ENCODE data around the gene GBGT1.
"Not testable (repeated sequence)": the region's sequence is repeated elsewhere in the genome, so short reads cannot be mapped to it uniquely, and the experiment has no call there.

Gene GBGT1

DNA sequence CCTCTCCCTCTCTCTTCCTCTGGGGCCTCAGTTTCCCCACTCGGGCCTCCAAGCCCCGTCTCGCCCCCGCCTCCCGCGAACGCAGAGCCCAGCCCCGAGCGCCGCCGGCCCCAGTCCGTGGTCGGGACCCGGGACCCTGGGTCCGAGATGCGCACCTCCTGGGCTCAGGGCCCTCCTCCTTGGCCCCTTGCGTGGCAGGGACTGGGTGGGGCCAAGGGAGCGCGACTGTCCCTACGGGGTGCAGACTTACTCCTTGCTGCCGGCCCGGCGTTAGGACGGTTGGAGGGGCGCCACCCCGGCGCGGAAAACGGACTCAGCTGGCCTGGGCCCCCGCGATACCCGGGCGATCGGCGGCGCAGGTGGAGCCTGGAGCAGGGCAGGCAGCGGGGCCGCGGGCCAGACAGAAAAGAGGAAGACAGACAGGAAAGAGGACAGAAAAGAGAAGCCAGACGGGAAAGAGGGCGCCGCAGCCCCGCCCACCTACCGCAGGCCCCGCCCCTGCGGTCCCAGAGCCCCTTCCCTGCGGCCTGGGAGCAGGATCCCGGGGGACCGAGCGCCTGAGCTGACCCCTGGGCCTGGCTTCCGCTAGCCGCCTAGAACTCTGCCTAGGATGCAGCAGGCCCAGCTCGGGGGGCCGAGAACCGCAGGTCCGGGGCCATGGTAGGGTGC, at the start of gene GBGT1:
GBGT1 (minus strand) TSS at position 411 of the 669 bp plus-strand sequence. CDS start 1,502 bp downstream, outside the sequence.
- DNase-seq = no peak

- no peak for DNase-seq
Measured at GRCh38 chr9:133210609-133211008, 46.9 kb upstream of the GBGT1 start.

DNA sequence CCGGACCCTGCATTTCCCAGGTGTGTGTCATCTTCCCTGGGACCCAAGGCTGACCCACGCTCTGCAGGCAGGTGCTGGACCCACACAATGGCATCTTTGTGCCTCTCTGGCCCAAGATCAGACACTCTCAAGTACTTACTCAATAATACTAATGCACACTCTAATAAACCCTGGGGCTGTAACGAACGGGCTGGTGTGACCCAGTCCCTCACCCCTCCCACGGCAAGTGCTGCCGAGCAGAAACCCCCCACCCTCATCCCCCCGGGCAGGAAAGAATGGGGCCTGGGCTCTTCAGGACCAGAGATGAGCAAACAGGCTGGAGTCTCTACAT, 46.5 kb upstream of the GBGT1 start:
- DNase-seq = no peak

- not testable (repeated sequence) for DNase-seq
Measured at GRCh38 chr9:133209327-133210201, 45.9 kb upstream of the GBGT1 start.

DNA sequence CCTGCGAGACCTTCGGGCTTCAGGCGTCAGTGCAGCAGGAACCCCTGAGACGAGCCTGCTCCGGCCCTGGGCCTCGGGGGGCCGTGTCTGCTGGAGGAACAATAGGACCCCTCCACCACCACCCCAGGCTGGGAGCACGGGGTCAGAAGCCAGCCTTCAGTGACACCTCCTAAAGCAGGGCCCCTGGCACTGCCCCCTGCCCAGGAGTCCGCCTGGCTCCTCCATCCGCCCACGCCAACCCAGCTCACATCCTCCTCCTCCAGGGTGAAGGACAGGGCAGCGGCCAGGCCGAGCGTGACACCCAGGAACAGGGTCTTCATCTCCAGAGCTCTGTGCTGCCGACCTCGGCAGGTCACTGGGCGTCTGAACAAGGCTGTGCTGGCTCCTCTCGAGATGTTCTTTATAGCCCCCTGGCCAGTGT, 45.2 kb upstream of the GBGT1 start, which contains the start of gene OBP2B:
OBP2B (minus strand) TSS at position 371 of the 421 bp plus-strand sequence; CDS start at position 320, 51 bp downstream.
- DNase-seq = not testable (repeated sequence)

DNA sequence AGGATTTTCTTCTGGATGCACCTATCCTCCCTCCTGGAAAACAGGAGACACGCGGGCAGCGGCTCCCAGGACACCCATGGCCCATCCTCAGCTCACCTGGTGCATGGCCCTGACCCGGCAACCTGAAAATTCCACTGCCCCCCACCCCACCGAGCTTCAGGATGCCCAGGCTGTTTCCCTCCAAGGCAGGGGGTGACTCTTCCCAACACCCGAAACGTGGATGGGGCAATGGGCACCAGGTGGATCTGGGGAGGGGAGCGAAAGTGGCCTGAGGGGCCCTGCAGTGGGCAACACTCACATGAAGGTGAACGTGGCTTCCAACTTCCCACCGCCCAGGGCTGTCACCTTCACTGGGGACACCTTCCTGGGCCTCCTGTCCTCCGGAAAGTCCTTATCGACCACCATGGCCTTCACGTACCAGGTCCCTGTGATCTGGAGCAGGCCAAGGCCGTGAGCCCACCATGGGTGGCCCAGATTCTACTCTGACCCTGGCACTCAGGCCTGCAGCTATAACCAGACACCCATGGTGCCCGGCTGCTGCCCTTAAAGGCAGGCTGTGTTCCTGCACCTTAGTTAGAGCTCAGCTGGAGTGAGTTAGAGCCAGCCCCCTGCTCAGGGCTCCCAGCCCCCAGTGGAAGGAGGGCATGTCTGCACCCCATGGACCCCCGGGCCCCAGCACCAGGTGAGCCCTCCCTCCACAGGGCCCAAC, 44.6 kb upstream of the GBGT1 start:
- DNase-seq = not testable (repeated sequence)

DNA sequence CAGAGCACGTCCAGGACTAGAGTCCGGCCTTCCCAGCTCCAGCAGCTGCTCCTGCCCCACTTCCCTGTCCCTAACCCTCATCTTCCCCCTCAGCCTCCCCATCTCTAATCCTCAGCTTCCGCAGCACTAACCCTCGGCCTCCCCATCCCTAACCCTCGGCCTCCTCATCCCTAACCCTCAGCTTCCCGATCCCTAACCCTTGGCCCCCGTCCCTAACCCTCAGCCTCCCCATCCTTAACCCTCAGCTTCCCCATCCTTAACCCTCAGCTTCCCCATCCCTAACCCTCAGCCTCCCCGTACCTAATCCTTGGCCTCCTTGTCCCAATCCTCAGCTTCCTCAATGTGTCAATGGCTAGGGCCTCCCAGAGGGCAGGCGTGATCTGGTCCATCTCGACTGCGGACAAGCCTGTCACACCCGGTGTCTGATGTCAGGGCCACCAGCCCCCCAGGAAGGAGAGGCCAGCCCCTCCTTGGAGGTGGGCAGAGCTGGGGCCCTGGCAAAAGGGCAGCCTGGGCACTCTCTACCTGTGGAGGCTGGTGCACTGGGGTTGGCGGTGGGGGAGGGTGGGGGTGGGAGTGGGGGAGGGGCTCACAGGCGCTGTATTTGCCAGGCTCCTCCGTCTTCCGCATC, 43.9 kb upstream of the GBGT1 start:
- no peak for DNase-seq

GRCh38 chr9:133207021-133207531, 43.4 kb upstream of the GBGT1 start:
- no peak for DNase-seq

DNA sequence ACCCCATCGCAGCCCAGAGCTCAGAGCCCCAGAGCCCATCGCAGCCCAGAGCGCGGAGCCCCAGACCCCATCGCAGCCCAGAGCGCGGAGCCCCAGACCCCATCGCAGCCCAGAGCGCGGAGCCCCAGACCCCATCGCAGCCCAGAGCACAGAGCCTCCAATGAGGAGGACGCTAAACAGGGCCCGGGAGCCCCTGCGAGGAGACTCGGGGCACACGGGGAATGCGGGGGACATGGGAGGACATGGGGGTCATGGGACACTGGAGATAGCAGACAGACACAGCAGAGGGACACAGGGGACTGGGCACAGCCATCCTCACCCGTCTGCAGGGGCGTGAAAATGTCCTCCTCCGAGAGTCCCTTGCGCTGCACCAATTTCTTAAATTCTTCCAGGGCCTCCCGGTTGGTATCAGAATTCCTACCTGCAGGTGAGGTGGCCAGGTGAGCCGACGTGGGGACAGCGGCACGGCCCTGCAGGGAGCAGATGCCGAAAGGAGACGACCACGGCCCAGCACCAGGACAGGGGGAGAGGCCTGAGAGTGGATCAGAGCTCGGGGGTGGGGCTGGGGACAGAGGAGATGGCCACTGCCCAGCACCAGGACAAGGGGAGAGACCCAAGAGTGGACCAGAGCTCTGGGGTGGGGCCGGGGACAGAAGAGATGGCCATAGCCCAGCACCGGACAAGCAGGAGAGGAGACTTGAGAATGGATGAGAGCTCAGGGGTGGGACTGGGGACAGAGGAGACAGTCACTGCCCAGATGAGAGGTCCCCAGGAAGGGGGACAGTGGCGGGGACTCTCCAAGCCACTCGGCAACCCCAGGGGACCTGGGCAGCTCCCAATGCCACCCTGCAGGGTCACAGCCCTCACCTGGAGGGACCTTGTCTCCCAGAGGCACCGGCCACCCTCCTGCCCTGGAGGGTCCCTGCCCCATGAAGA, 42.5 kb upstream of the GBGT1 start:
- no peak for DNase-seq

- not testable (repeated sequence) for DNase-seq
Measured at GRCh38 chr9:133205481-133205887, 41.8 kb upstream of the GBGT1 start.

- DNase-seq = no peak
Measured at GRCh38 chr9:133204993-133205336, 41.3 kb upstream of the GBGT1 start.

- no peak for DNase-seq
Measured at GRCh38 chr9:133204335-133204992, 40.8 kb upstream of the GBGT1 start.

DNA sequence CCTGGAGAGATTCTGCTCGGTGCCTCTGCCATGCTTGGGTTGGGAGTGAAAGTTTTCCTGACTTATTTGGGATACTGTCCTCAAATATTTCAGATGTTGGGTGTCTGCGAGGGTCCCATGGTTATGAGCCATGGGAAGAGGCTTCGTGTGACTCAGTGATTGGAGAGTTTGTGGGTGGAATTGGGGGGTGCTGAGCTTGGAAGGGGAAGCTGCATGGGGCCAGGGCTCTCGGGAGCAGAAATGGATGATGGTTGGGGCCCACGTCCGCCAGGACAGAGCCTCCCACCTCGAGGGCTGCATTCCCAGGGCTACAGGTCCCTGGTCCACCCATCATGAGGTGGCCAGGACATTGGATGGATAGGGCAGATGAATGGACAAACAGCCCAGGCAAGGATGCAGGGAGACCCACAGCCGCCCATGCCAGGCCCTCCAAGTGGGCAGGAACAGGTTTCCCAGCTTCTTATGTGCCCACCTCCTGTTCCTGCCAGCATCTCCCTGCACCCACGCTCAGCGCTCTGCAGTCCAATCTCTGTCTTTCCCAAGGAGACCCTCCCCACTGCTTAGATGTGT, 39.9 kb upstream of the GBGT1 start:
- DNase-seq = no peak

DNA sequence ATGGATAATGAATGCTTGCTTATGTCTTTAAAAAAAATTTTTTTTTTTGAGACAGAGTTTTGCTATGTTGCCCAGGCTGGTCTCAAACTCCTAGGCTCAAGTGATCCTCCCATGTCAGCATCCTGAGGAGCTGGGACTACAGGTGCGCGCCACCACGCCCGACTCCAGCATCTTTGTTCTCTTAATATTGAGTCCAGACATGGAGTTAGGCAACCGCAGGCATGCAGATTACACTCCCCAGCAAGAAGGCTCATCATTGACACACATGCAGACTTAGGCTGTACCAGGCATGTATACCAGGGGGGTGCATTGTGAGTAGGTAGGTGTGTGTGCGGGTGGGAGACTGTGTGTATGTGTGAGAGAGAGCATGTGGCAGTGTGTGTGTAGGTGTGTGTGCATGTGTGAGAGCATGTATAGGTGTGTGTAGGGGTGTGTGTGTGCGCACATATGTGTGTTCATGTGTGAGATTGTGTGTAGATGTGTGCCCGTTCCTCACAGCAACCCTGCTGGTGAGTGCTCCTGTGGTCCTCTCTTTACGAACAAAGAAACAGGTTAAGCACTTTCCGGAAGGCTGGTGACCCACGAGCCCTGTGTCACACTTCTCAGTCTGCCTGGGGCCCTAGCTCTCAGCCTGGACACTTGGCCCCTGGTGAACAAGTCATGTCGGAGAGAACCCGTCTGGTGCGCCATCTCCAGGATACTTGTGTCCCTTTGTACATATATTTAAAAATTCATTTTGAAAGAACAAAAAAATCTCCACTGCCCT, 39.2 kb upstream of the GBGT1 start:
- DNase-seq = no peak

DNA sequence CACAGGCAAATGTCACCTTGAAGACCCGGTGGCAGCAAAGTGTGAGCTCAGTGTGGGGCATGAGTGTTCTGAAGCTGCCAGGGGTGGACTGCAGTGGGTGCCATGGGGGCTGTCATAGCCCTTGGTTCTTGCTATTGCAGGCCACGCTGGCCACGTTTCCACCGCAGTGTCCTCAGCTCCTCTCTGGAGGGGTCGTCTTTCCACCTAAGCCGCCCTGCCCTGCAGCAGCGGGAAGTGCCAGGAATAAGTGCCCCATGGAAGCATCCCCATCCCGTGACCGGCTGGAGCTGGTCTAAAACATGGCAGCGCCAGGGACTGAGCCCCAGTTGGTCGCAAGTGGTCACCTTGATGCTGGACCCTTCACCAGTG, 38.4 kb upstream of the GBGT1 start:
- DNase-seq = no peak

DNA sequence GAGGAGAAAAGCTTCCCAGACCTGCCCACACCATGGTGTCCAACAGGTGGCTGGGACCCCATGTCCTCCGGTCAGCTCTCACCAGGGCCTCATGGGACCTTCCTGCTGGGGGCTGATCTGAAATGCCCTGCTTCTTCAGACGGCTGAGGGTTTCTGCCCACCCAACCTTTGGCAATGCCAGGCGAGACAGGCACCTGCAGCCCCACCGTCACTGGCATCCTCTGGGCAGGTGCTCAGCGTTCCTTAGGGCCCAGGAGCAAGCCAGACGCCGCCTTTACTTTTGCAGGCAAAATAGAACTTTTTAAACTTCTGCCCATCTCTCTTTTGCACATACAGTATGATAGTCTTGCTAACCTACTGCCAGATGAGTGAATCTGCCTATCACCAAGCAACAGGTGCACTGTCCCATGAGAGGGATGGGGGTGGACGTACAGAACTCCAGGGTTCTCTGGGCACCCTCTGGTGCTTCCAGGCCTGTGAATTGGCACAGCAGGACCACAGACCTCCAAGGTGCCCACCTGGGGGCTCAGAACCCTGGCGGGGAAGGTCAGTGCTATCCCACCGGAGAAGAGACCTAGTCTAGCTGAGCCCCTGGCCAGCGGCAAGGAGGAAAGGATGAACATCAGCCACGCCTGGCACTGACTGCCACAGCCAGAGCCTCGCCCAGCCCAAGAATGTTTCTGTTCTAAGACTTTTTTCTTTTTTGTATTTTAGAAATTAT, 37.9 kb upstream of the GBGT1 start:
- no peak for DNase-seq

DNA sequence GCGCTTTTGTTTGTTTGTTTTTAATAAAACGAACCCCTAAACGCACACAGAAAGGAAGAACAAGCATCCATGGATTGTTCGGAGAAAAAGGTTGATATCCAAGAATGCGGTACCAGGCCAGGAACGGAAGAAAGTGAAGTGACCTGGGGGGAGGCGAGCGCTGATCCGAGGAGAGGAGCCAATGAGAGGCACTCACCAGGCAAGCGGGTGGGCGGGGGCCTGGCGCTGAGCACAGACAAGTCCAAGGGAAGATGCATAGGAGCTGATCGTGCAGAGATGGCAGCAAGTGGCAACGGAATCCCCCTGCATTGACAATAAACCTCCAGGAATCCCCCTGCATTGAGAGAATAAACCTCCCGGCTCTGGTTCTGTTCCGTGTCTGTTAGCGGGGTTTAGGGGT, 36.9 kb upstream of the GBGT1 start:
- no peak for DNase-seq

DNA sequence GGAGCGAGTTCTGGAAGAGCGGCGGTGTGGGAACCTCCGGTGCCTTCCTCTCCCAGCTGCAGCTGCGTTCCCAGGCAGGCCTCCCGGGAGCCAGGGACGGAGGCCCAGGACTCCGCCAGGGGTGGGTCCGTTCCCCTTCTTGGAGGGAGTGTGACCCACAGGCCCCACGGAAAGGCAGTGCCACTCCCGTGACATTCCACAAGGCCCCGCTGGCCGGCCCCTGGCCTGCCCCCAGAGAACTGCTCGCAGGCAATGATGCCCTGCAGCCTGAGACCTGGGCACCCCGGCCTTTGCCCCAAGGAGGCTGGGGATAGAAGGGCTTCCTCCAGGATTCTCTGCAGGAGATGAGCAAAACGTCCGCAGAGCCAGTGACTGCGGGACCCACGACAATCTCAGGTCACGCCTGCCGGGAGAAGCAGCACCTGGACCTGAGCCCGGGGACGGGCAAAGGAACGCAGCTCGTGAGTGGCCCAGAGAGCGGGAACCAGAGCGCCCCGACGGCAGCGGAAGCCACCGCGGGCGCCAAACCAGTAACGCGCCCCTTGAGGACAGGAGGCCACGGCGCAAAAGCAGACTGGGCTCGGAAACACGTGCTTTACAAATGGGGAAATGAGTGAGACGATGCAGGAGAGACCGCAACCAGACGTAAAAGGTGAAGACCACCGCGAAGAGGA, 36.1 kb upstream of the GBGT1 start:
- no peak for DNase-seq

DNA sequence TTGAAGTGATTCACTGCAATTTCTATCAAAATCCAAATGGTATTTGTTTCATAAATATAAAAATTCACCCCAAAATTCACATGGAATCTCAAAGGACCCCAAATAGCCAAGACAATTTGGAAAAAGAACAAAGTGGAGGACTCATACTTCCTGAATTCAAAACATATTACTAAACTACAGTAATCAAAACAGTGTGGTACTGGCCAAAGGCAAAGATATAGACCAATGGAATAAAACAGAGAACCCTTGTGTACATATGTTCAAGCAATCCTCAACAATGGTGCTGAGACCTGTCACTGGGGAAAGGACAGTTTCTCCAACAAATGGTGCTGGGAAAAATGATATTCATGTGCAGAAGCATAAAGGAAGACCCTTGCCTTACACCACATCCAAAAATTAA, 31.3 kb upstream of the GBGT1 start:
- DNase-seq = no peak

Data from NCI-H2171 treated with DMSO at 0.1 percent for 48 hours (cell line).